OCI-LY7 (cell line): ENCODE data around the gene RBM33. TPM values are rescaled to one million over a fixed set of nuclear protein-coding genes. Genes with fewer than 3 reads are reported as not detected.

Experiments used
- BruUV-seq: library from RNA; stranded (reverse); fragments of 400-500 nt; replicated peaks from 2 replicates; lab custom pipeline; 2021; lab: Mats Ljungman, UMichigan
- CTCF ChIA-PET: fragments of 300-600 bp; sonication (Branson Sonifier 250); formaldehyde crosslinking; loops from one replicate; lab custom pipeline; 2022; ENCODE audit warnings: antibody characterized with exemption; ENCODE audit not compliant: unreplicated experiment; lab: Charles Lee
- POLR2A ChIA-PET: fragments of 300-600 bp; sonication (Branson Sonifier 250); formaldehyde crosslinking; loops from one replicate; lab custom pipeline; 2022; ENCODE audit warnings: antibody characterized with exemption; lab: Charles Lee
- DNase-seq: peaks from one replicate; pipeline ENCODE4 v3.0.0-alpha.2; 2015; ENCODE audit warnings: low spot score
- H2AFZ ChIP-seq: fragments of 200-600 bp; sonication (generic), shearing (Covaris generic); 2 replicates; pipeline ENCODE4 v1.6.1; 2014; ENCODE audit warnings: mild to moderate bottlenecking, antibody characterized with exemption, low read length, moderate library complexity
- H3K27ac ChIP-seq: fragments of 200-600 bp; sonication (generic); 2 replicates; pipeline ENCODE4 v1.5.1; 2014; ENCODE audit warnings: mixed run types, low read depth, mild to moderate bottlenecking, moderate library complexity, low read length, inconsistent platforms; ENCODE audit not compliant: poor library complexity, severe bottlenecking
- H3K36me3 ChIP-seq: fragments of 200-600 bp; sonication (generic); 2 replicates; pipeline ENCODE4 v1.6.1; 2014; ENCODE audit warnings: mild to moderate bottlenecking, antibody characterized with exemption, low read length, moderate library complexity, mixed read lengths; ENCODE audit not compliant: insufficient read depth
- H3K4me1 ChIP-seq: fragments of 200-600 bp; sonication (generic); 2 replicates; pipeline ENCODE4 v1.5.1; 2014; ENCODE audit warnings: mild to moderate bottlenecking, low read length; ENCODE audit not compliant: insufficient read depth, poor library complexity, severe bottlenecking
- H3K4me2 ChIP-seq: fragments of 200-600 bp; sonication (generic); 2 replicates; pipeline ENCODE4 v1.6.1; 2014; ENCODE audit warnings: mild to moderate bottlenecking, low read length
- H3K4me3 ChIP-seq: fragments of 200-600 bp; sonication (generic); 2 replicates; pipeline ENCODE4 v1.5.1; 2014; ENCODE audit warnings: mild to moderate bottlenecking, low read depth, low read length; ENCODE audit not compliant: poor library complexity, severe bottlenecking
- H3K79me2 ChIP-seq: fragments of 200-600 bp; sonication (generic); 2 replicates; pipeline ENCODE4 v1.6.1; 2016; ENCODE audit warnings: low read depth, mild to moderate bottlenecking, low read length, moderate library complexity, mixed read lengths; ENCODE audit not compliant: insufficient read depth
- H3K9me2 ChIP-seq: fragments of 200-600 bp; sonication (generic); 2 replicates; pipeline ENCODE4 v1.6.1; 2016; ENCODE audit warnings: mild to moderate bottlenecking, low read length, mixed read lengths; ENCODE audit not compliant: insufficient read depth
- H3K9me3 ChIP-seq: fragments of 200-600 bp; sonication (generic); 2 replicates; pipeline ENCODE4 v1.6.1; 2014; ENCODE audit warnings: mild to moderate bottlenecking, mixed run types, low read length, mixed read lengths
- H4K20me1 ChIP-seq: fragments of 200-600 bp; sonication (generic); 2 replicates; pipeline ENCODE4 v1.6.1; 2014; ENCODE audit warnings: mild to moderate bottlenecking, antibody characterized with exemption, low read length, moderate library complexity, mixed read lengths; ENCODE audit not compliant: insufficient read depth
- EZH2phosphoT487 ChIP-seq: fragments of 200-600 bp; sonication (generic); IDR thresholded peaks from 2 replicates; pipeline ENCODE4 v1.6.1; 2018; ENCODE audit warnings: low read depth, borderline replicate concordance, mild to moderate bottlenecking, mixed run types, antibody characterized with exemption, low read length, moderate library complexity, mixed read lengths
- intact Hi-C: fragments of 100-400 bp; cut with micrococcal nuclease; formaldehyde crosslinking; loops from one replicate; pipeline ENCODE4 v1.10.0; 2022; ENCODE audit not compliant: unreplicated experiment
- total RNA-seq, 2 experiments: library from RNA; depleted of rRNA in 1 of 2; stranded (reverse); fragments of >200 nt in 1 of 2; shearing (Covaris generic) in 1 of 2; gene quantifications; 2 replicates each; pipeline ENCODE4 v1.2.3, GENCODE V29; 2014 to 2022
- TF ChIP-seq, protein P1 (sequence below): fragments of 200-600 bp; sonication (generic); conservative IDR thresholded peaks from 2 replicates; pipeline ENCODE4 v1.5.1; 2014; ENCODE audit warnings: mild to moderate bottlenecking, antibody characterized with exemption, low read length, moderate library complexity, mixed read lengths

The RBM33 gene
- total RNA-seq, 2 experiments from 2014 or later = 67.6 to 127 TPM

DNA sequence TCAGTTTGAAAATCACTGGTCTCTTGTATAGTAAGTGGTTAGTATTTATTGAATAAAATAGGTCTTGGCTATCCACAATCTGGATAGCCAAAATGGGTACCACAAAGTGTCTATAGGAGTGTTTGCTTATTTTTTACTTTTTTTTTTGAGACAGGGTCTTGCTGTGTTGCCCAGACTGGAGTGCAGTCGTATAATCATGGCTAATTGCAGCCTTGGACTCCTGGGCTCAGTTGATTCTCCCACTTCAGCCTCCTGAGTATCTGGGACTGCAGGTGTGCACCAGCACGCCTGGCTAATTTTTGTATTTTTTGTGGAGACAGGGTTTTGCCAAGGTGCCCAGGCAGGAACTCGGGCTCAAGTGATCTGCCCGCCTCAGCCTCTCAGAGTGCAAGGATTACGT is 2.8 kb downstream of the RBM33 start:
- no peak for DNase-seq
- no peak for TF ChIP-seq EZH2phosphoT487
- TF ChIP-seq, protein P1, sequence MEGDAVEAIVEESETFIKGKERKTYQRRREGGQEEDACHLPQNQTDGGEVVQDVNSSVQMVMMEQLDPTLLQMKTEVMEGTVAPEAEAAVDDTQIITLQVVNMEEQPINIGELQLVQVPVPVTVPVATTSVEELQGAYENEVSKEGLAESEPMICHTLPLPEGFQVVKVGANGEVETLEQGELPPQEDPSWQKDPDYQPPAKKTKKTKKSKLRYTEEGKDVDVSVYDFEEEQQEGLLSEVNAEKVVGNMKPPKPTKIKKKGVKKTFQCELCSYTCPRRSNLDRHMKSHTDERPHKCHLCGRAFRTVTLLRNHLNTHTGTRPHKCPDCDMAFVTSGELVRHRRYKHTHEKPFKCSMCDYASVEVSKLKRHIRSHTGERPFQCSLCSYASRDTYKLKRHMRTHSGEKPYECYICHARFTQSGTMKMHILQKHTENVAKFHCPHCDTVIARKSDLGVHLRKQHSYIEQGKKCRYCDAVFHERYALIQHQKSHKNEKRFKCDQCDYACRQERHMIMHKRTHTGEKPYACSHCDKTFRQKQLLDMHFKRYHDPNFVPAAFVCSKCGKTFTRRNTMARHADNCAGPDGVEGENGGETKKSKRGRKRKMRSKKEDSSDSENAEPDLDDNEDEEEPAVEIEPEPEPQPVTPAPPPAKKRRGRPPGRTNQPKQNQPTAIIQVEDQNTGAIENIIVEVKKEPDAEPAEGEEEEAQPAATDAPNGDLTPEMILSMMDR = no peak
- intact Hi-C loops = no loop called here
- H3K4me2 ChIP-seq = 0 out of 2 replicates have a peak overlapping the region, but pooled peaks have one; percentile 96
- peaks cover 53% of the 10 kb centered on the region for H3K36me3 ChIP-seq
- peaks cover 12% of the 10 kb centered on the region for H4K20me1 ChIP-seq
- H3K79me2 ChIP-seq = peaks cover 92% of the 10 kb centered on the region
- no peak overlapping the region for H2AFZ ChIP-seq
- BruUV-seq = no TSS peak
- H3K4me3 ChIP-seq = peak overlapping the region; percentile 5
- H3K4me1 ChIP-seq = peaks cover 55% of the 10 kb centered on the region
- no peak overlapping the region for H3K27ac ChIP-seq
- ChIA-PET POLR2A (no interaction called here), CTCF (no interaction called here)
- H3K9me2 ChIP-seq = no peaks in the 10 kb centered on the region
- H3K9me3 ChIP-seq = peaks cover 32% of the 10 kb centered on the region

DNA sequence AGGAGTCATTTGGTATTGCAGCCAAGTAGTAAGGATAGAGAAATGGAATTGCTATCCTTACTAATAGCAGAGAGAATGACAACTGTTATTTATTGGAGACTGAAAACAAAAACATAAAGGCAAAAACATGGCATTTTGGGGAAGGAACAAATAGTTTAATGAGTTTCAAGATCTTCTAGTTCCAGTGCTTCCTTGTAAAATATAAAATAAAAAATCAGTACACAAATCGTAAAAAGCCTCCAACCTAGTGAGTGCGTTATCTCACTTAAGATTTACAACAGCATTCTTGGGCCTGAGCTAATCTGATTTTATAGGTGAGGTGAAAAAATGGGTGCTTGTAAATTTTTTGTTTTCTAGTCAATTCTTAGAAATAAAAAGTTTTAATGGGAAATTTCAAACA is 3.3 kb downstream of the RBM33 start:
- no TSS peak for BruUV-seq
- peaks cover 12% of the 10 kb centered on the region for H4K20me1 ChIP-seq
- H3K4me2 ChIP-seq = peak overlapping the region; percentile 96; the same call in 1 of the 2 replicates
- peaks cover 93% of the 10 kb centered on the region for H3K79me2 ChIP-seq
- ChIA-PET POLR2A (interaction anchor here (0.9 kb wide), 1 partner anchor 61 kb away, joined by 5 read pairs; no protein-coding TSS in a partner anchor), CTCF (no interaction called here)
- no peaks in the 10 kb centered on the region for H3K9me2 ChIP-seq
- intact Hi-C loops = no loop called here
- peak overlapping the region; percentile 40 for H3K27ac ChIP-seq
- peaks cover 49% of the 10 kb centered on the region for H3K36me3 ChIP-seq
- TF ChIP-seq, protein P1 = no peak
- TF ChIP-seq EZH2phosphoT487 = no peak
- H3K9me3 ChIP-seq = peaks cover 32% of the 10 kb centered on the region
- DNase-seq = no peak
- H3K4me1 ChIP-seq = peaks cover 57% of the 10 kb centered on the region
- no peak overlapping the region for H2AFZ ChIP-seq
- H3K4me3 ChIP-seq = peak overlapping the region; percentile 5

DNA sequence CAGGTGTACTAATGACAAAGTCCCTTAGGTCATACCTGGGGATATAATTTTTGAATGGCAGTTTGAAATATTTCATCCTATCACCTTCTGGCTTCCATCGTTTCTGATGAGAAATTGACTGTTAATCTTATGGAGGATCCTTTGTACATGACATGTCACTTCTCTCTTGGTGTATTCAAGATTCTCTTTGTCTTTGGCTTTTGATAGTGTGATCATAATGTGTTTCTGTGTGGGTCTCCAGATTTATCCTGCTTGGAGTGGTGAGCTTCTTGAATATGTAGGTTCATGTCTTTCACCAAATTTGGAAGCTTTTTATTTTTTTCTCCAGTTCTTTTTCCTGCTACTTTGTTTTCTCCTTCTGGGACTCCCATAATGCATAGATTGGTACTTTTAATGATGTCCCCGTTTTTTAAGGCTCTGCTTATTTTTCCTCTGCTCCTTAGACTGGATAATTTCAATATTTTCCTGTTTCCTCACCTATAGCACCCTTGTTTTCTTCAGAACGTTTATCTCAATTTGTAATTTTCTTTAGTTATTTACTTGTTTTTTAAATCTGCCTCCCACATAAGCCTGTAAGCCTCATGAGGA is 4.4 kb downstream of the RBM33 start:
- TF ChIP-seq, protein P1 = no peak
- TF ChIP-seq EZH2phosphoT487 = no peak
- no peak overlapping the region for H2AFZ ChIP-seq
- ChIA-PET POLR2A (interaction anchor here (0.8 to 0.9 kb wide), 2 partner anchors 60 to 69 kb away, joined by 3 to 5 read pairs; no protein-coding TSS in a partner anchor), CTCF (no interaction called here)
- H3K4me3 ChIP-seq = no peak overlapping the region
- peaks cover 62% of the 10 kb centered on the region for H3K4me1 ChIP-seq
- BruUV-seq = no TSS peak
- H3K79me2 ChIP-seq = peaks cover 94% of the 10 kb centered on the region
- intact Hi-C loops = no loop called here
- peaks cover 32% of the 10 kb centered on the region for H3K9me3 ChIP-seq
- no peak overlapping the region for H3K27ac ChIP-seq
- peaks cover 51% of the 10 kb centered on the region for H3K36me3 ChIP-seq
- peaks cover 12% of the 10 kb centered on the region for H4K20me1 ChIP-seq
- 0 out of 2 replicates have a peak overlapping the region, but pooled peaks have one; percentile 17 for H3K4me2 ChIP-seq
- no peaks in the 10 kb centered on the region for H3K9me2 ChIP-seq
- DNase-seq = peak; percentile 29
